ENCODE measurements around the gene MGAT5.

GRCh38 chr2:134324430-134324829 is 70.6 kb downstream of the MGAT5 start:
- no peak for TF ChIP-seq NR3C1 (CRISPR knock-in tag; conservative IDR thresholded peaks at IDR 0.05; ENCODE audit: low read depth)
- TF ChIP-seq CTCF (IDR thresholded peaks at IDR 0.05) = no peak
- TF ChIP-seq GABPB1 (CRISPR knock-in tag; IDR thresholded peaks at IDR 0.05) = no peak
